GM23248 (cell line): Measurements from ENCODE around the gene C11orf98.

Source experiments
- EZH2 ChIP-seq: fragments of 200-600 bp; sonication (generic); IDR thresholded peaks from 2 replicates; pipeline ENCODE4 v1.6.1; 2018; ENCODE audit warnings: antibody characterized with exemption, mild to moderate bottlenecking; ENCODE audit not compliant: insufficient read depth, poor library complexity, severe bottlenecking
- EZH2phosphoT487 ChIP-seq: fragments of 200-600 bp; sonication (generic); IDR thresholded peaks from 2 replicates; pipeline ENCODE4 v1.6.1; 2018; ENCODE audit warnings: antibody characterized with exemption, moderate library complexity, mild to moderate bottlenecking, low read depth; ENCODE audit not compliant: insufficient read depth

DNA sequence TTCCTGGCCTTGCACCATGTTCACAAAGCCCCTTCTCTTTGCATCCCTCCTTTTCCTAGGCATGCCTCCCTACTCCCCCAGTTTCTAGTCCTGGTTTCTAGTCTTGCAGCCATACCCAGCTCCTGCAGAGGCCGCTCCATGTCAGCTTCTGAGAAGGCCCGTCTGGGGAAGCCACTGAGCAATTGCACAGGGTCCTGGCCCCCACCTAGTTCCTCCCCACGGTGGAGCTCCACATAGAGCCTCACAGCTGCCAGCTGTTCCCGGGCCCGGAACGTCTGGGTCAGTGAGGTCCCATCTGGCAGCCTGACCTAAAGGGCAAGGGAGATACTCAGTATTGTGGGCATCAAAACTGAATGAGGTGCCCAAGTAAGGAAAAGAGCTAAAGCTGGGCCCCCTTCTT is 11.7 kb upstream of the C11orf98 start:
- TF ChIP-seq EZH2phosphoT487 (no peak), EZH2 (no peak)
